HG03139 (cell line): ENCODE data around the gene HS1BP3.

Experiments used
- ATAC-seq: cut with Tn5 transposase; IDR thresholded peaks from one replicate; pipeline ENCODE4 v1.9.1; 2021; ENCODE audit not compliant: unreplicated experiment

HS1BP3 gene

DNA sequence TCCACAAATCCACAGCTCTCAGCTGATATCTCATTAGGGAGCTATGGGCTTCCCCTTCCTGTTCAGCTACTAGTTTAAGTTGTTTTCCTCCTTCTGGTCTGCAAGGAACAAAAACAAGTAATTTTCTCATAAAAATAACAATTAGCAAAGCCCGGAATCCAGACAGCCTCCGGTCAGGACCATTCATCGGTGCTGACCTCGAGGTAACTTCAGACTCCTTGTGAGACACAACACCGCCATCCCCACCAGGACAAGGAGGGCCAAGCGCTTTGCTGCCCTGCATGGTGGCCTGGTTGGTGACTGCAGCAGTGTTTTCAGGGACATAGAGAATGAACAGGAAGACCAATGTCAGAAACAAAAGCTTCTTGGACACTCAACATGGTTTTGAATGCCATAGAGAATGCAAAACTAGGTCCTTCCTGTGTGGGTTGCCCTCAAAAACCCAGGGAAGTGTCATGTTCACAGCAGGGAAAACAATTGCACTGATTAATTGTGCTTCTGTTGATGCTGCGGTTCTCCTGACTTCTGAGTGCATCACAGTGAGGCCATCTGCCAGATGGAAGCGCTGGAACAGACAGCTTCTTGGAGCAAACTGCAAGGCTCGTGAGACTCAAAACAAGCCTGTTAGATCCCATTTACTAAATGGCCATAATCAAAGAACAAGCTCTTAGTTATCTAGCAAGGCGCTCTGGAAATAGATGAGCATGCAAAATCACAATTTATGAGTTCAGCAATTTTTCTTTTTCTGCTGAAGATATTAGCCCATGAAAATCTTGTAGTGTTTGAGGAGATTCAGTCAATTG is 77.1 kb downstream of the HS1BP3 start:
- no peak for ATAC-seq

GRCh38 chr2:20572221-20572620 is 78.7 kb downstream of the HS1BP3 start:
- no peak for ATAC-seq

DNA sequence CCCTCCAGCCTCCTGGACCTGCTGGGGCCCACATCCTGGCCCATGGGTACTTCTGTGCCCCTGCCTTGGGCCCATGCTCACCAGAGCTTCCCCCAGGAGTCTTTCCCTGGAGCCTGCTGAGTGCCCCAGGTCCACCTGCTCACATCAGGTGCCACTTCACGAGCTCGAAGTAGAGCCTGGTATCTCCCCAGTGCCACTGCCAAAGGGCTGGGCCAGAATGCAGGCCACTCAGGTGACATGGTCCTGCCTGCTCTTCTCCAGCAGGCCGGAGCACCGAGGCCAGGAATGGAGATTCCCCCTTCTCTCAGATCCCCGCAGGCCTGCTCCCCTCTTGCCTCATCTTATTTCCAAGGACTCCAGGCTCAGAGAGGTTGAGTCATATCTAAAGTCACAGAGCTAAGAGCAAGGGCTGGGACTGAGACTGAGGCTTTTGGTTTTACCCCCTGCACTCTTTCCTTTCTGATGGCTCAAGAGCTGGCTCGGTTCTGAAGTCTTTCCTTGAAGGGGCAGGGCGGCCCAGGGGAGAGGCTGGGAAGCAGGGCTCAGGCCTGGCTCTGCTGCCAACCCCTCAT is 79.2 kb downstream of the HS1BP3 start:
- no peak for ATAC-seq

DNA sequence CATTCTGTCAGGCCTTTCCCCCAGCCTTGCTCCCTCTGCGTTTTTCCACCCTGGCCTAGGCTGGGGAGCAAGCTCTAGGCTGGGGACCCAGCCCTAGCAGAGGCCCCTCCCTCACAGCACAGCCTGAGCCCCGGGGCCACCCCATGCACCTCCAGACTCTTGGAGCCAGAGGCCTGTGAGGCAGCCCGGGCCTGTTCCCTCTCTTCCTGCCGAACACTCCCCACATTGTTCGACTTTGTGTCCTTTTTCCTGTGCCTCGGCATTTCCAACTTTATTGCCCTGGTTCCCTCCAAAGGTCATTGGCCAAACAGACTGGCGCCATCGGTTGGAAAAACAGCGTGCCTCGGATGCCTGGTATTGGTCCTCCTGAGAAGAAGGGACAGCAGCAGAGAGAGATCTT is 79.7 kb downstream of the HS1BP3 start:
- no peak for ATAC-seq

DNA sequence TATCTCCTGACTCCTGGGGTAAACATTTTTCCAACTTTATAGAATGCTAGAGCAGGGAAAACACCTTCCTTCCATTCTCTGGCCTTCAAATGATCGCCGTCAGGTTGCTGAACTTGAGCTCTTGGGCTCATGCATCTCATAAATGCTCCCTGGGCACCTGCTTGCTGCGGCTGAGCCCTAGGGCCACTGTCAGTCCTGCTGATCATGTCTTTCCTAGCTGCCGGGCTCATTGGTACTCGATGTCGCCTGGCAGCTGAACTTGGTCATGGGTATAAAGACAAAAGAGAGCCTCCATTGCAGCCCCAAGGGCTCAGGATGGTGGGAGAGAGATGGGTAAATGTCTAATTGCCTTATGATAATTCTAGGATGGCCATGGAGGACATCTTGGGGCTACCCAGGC is 80.6 kb downstream of the HS1BP3 start:
- ATAC-seq, result no peak

DNA sequence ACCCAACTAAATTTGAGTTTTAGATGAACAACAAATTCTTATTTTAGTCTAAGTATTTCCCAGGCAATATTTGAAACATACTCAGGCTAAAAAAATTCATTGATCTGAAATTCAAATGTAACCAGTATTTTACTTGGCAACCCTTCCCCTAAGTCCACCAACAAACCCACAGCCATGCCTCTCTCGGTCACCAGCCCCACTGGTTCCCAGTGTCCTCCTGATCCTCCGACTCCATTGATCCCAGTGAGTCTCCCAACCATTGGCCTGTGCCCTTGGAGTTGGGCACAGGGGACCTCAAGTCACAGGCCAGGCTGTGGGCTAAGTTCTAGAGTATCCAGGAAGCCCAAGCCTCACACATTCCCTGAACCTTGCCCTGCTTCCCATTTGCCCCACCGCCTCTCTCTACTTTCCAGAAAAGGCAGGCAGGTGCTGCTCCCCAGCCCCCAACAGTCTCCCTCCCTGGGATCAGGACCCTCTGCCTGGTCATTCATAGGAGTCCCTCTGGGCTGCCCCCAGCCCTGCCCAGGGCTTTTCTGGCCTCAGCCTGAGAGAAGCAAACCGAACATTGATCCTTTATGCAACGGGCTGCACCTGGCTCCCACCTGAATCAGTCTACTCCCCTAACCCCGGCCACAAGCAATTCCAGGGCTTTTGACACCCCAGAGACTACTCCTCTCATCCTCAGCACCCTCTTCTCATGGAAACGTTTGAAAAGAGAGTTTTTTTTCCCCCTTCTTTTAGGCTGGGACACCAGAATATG is 81.3 kb downstream of the HS1BP3 start:
- ATAC-seq, result no peak

GRCh38 chr2:20568501-20569463 is 82.1 kb downstream of the HS1BP3 start:
- ATAC-seq, result no peak

DNA sequence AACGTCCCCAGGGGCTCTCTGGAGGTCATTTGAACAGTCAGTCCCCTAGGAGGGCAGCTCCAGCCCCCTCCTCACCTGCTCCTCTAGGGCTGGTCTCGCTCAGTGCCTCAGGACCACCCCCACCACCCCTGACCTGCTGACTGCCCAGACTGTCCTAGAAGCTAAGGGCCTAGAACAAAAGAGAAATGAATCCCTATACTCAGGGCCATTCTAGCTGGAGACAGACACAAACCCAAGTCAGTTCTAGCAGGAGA is 83.0 kb downstream of the HS1BP3 start:
- ATAC-seq, result no peak
